Fibroblast of mammary gland (primary cell): Measurements from ENCODE around the gene RGS8.

Experiments
- DNase-seq: peaks from one replicate; pipeline ENCODE4 v3.0.0-alpha.2; 2010; ENCODE audit warnings: low read depth
- H3K4me3 ChIP-seq: 2 replicates; pipeline ENCODE4 v1.5.1; 2011; ENCODE audit warnings: low read depth, mild to moderate bottlenecking, low read length, moderate library complexity; ENCODE audit not compliant: control insufficient read depth
- TF ChIP-seq, protein P1 (sequence below): conservative IDR thresholded peaks from 2 replicates; pipeline ENCODE4 v1.5.1; 2011; ENCODE audit warnings: low read depth, low read length, inconsistent platforms; ENCODE audit not compliant: control insufficient read depth, insufficient read depth

Gene RGS8

DNA sequence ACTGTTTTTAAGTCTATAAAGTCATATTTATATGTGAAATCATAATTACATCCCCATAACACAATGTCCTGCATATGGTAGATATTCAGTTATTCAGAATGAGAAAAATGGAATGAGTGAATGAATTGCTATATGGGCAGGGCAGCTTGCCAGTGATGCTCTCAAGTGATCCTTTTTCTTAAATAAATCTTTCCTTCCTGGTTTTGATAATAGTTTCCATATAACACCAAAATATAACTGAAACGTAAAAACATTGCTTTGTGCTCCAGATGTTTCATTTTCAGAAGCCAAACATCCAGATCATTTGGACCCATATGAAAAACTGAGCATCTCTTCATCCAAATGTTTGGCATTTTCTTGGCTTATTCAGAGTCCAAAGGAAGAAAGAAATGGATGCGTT lies 30.2 kb upstream of the RGS8 start:
- no peak for DNase-seq
- TF ChIP-seq, protein P1, sequence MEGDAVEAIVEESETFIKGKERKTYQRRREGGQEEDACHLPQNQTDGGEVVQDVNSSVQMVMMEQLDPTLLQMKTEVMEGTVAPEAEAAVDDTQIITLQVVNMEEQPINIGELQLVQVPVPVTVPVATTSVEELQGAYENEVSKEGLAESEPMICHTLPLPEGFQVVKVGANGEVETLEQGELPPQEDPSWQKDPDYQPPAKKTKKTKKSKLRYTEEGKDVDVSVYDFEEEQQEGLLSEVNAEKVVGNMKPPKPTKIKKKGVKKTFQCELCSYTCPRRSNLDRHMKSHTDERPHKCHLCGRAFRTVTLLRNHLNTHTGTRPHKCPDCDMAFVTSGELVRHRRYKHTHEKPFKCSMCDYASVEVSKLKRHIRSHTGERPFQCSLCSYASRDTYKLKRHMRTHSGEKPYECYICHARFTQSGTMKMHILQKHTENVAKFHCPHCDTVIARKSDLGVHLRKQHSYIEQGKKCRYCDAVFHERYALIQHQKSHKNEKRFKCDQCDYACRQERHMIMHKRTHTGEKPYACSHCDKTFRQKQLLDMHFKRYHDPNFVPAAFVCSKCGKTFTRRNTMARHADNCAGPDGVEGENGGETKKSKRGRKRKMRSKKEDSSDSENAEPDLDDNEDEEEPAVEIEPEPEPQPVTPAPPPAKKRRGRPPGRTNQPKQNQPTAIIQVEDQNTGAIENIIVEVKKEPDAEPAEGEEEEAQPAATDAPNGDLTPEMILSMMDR, result no peak
- H3K4me3 ChIP-seq, result no peak overlapping the region

DNA sequence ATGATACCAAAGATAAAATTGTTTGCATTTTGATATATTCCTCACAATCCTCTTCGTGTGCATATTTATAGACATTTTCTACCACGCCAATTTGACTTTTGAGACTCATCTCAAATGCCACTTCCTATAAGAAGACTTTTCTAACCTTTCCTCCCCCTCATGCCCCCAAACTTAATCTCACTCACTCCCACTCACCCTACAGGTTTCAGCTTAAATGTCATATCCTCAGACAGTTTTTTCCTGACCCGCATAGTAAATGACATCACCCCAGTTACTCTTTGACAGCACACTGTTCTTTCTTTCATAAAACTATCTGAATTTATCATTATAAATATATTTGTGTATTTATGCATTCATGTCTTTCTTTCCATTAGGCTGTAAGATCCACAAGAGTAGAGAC lies 29.6 kb upstream of the RGS8 start:
- H3K4me3 ChIP-seq, result no peak overlapping the region
- TF ChIP-seq, protein P1, result no peak
- no peak for DNase-seq

DNA sequence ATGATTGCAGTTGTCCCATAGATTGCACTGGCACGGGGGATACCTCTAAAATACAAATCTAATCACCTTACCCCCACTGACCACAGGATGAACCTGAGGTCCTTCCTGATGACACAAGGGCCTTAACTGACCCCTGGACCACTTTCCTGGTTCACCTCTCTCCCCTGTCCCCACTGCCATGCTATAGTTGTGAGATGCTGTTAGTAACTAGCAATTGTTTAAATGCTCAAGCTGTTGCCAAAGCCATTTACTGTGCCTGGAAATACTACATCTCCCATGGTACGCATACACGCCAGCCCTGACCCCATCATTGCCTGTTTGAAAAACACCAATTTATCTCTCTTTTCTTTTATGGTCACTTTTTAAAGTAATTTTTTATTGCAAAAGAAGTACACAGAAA lies 29.1 kb upstream of the RGS8 start:
- TF ChIP-seq, protein P1, result no peak
- no peak for DNase-seq
- no peak overlapping the region for H3K4me3 ChIP-seq

DNA sequence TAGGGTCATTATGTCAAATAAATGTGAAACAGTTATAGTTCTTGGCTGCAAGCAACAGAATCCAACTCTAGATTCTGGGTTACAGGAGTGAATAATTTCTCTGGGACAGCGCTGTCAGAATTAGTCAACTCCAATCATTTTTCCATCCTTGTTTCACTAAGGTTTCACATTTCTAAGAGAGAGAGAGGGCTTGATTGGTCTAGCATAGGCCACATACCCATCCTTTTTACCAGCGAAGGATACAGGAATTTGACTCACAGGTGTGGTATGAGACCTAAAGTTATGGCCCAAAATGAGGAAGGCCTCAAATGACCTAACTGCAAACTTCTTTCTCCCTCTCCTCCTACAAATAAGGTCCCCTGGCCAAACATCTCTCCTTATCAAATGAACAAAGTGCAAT lies 25.5 kb upstream of the RGS8 start:
- TF ChIP-seq, protein P1, result no peak
- no peak for DNase-seq
- H3K4me3 ChIP-seq, result no peak overlapping the region

DNA sequence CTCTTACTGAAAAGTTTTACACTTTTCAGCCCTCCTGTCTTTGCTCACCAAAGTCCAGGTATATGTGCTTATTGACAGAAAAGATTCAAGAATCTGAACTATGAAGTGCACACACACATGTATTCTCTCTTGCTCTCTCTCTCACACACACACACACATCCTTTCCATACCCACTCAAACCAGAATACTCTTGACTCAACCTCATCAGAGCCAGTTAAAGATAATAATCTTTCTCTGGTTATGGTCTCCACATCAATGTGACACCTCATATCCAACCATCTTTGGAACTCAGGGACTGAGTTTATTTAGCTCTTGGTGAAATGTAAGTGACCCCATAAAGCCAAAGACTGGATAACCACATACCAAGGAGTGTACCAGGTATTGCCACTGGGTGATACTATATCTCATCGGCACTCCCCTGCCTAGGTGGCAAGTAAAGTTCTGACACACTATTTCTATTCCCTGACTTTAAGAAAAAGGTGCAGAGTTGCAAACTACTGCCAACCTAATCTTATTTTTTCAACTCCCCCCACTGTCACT lies 24.9 kb upstream of the RGS8 start:
- no peak for DNase-seq
- TF ChIP-seq, protein P1, result no peak
- H3K4me3 ChIP-seq, result no peak overlapping the region

DNA sequence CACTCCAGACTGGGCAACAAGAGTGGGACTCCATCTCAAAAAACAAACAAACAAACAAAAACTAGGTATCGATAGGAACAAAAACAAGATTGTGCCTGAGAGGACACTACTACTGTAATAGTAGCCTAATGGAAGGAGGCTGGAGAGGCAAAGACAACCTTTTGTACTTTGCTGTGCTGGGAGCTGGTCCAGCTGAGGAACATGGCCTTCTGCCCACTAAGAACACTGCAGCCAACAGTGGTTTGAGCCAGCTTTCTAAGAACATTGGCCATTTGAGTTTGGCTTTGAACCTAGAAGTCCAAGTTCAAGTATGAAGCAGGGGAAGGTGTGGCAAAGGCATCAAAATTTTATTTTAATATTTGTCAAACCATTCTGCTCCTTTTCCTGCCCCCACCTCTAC lies 22.7 kb upstream of the RGS8 start:
- H3K4me3 ChIP-seq, result no peak overlapping the region
- no peak for DNase-seq
- TF ChIP-seq, protein P1, result no peak

DNA sequence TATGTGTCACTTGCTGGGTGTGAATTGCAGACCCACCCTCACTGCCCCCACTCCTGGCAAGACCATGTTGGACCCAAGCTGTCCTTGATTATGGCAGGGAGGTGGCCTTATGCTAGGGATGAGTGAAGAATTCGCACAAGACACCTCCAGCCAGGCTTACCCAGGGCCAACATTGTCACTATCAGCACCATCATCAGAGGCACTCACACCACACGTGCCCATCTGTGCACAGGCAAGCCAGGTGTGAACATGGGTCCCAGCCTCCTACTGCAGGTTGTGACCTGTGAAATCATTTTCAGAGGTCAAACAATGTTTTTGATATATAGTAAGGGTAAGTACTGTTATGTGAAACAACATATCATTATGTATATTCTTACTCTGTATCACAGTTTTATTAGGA lies 20.3 kb upstream of the RGS8 start:
- TF ChIP-seq, protein P1, result no peak
- no peak for DNase-seq
- no peak overlapping the region for H3K4me3 ChIP-seq
